Osteoblast (primary cell): ENCODE measurements around the gene LMNTD1. TPM values are rescaled to one million over a fixed set of nuclear protein-coding genes. Genes with fewer than 3 reads are reported as not detected.

Experiments used
- DNase-seq: peaks from one replicate; pipeline ENCODE4 v3.0.0; 2011; ENCODE audit warnings: low spot score, mixed read lengths; ENCODE audit not compliant: insufficient read length; ENCODE audit errors: missing footprints
- H2AFZ ChIP-seq: 2 replicates; pipeline ENCODE4 v1.6.0; 2011; ENCODE audit warnings: mild to moderate bottlenecking, low read length
- H3K27ac ChIP-seq: 2 replicates; pipeline ENCODE4 v1.5.1; 2011; ENCODE audit warnings: mild to moderate bottlenecking, low read depth, low read length, moderate library complexity
- H3K27me3 ChIP-seq: 2 replicates; pipeline ENCODE4 v1.6.0; 2012; ENCODE audit warnings: mild to moderate bottlenecking, control low read depth, inconsistent platforms, low read length, moderate library complexity; ENCODE audit not compliant: insufficient read depth
- H3K36me3 ChIP-seq: 2 replicates; pipeline ENCODE4 v1.5.1; 2011; ENCODE audit warnings: mild to moderate bottlenecking, low read length, control low read depth, moderate library complexity; ENCODE audit not compliant: insufficient read depth
- H3K4me1 ChIP-seq: 2 replicates; pipeline ENCODE4 v1.5.1; 2011; ENCODE audit warnings: mild to moderate bottlenecking, low read length, control low read depth, moderate library complexity; ENCODE audit not compliant: insufficient read depth
- H3K4me2 ChIP-seq: 2 replicates; pipeline ENCODE4 v1.6.0; 2011; ENCODE audit warnings: mild to moderate bottlenecking, low read length; ENCODE audit not compliant: insufficient read depth
- H3K4me3 ChIP-seq: fragments of 200-600 bp; sonication (generic); 3 replicates; pipeline ENCODE4 v1.5.1; 2012; ENCODE audit warnings: mild to moderate bottlenecking, low read length, inconsistent platforms; ENCODE audit not compliant: insufficient read depth
- H3K79me2 ChIP-seq: 2 replicates; pipeline ENCODE4 v1.6.0; 2012; ENCODE audit warnings: mild to moderate bottlenecking, low read length, control low read depth, inconsistent platforms; ENCODE audit not compliant: insufficient read depth
- H3K9me3 ChIP-seq: 2 replicates; pipeline ENCODE4 v1.5.1; 2011; ENCODE audit warnings: low read depth, low read length, control low read depth
- H4K20me1 ChIP-seq: 2 replicates; pipeline ENCODE4 v1.6.0; 2012; ENCODE audit warnings: mild to moderate bottlenecking, low read length, control low read depth; ENCODE audit not compliant: insufficient read depth
- total RNA-seq: library from RNA; depleted of rRNA; stranded (reverse); fragments of >200 nt; gene quantifications from 2 replicates; pipeline ENCODE4 v1.2.3, GENCODE V29; 2012
- TF ChIP-seq, protein P1 (sequence below): IDR thresholded peaks from 2 replicates; pipeline ENCODE4 v1.5.1; 2011; ENCODE audit warnings: mild to moderate bottlenecking, low read depth, low read length, moderate library complexity; ENCODE audit errors: extremely low read depth

Gene LMNTD1
- total RNA-seq, 1 donor: not detected

DNA sequence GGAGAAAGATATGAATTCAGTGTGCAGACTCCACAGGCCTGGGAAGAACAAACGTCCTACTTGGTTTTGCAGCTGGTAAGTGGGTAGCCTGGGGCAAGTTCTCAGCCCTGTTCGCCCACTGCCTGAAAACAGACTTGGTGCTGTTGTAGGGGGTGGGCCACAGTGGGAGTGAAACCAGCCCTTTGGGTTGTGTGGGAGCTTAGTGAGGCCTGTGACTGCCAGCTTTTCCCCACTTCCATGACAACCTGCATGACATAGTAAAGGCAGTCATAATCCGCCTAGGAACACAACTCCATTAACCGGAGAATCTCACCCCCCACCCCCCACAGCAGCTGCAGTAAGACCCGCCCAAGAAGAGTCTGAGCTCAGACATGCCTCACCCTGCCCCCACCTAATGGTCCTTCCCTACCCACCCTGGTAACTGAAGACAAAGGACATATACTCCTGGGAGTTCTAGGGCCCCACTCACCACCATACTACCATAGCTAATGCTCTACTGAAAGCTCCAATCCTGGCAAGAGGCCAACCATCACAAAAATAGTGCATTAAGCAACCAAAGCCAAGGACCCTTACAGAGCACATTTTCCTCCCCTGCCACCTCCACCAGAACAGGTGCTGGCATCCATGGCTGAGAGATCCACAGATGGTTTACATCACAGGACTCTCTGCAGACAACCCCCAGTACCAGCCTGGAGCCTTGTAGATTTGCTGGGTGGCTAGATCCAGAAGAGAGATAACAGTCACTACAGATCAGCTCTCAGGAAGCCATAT, 39.8 kb upstream of the LMNTD1 start:
- no peaks in the 10 kb centered on the region for H3K36me3 ChIP-seq
- no peak overlapping the region for H3K4me2 ChIP-seq
- H2AFZ ChIP-seq: no peak overlapping the region
- DNase-seq: peak; percentile 34
- no peaks in the 10 kb centered on the region for H4K20me1 ChIP-seq
- no peaks in the 10 kb centered on the region for H3K27me3 ChIP-seq
- H3K4me3 ChIP-seq: no peak overlapping the region
- H3K9me3 ChIP-seq: no peaks in the 10 kb centered on the region
- H3K79me2 ChIP-seq: no peaks in the 10 kb centered on the region
- no peak overlapping the region for H3K27ac ChIP-seq
- TF ChIP-seq, protein P1, sequence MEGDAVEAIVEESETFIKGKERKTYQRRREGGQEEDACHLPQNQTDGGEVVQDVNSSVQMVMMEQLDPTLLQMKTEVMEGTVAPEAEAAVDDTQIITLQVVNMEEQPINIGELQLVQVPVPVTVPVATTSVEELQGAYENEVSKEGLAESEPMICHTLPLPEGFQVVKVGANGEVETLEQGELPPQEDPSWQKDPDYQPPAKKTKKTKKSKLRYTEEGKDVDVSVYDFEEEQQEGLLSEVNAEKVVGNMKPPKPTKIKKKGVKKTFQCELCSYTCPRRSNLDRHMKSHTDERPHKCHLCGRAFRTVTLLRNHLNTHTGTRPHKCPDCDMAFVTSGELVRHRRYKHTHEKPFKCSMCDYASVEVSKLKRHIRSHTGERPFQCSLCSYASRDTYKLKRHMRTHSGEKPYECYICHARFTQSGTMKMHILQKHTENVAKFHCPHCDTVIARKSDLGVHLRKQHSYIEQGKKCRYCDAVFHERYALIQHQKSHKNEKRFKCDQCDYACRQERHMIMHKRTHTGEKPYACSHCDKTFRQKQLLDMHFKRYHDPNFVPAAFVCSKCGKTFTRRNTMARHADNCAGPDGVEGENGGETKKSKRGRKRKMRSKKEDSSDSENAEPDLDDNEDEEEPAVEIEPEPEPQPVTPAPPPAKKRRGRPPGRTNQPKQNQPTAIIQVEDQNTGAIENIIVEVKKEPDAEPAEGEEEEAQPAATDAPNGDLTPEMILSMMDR: no peak
- peaks cover 9% of the 10 kb centered on the region for H3K4me1 ChIP-seq

GRCh38 chr12:25591144-25591543, 38.1 kb upstream of the LMNTD1 start:
- Histone ChIP-seq H3K79me2 (no peaks in the 10 kb centered on the region), H3K9me3 (no peaks in the 10 kb centered on the region), H3K4me3 (no peak overlapping the region), H4K20me1 (no peaks in the 10 kb centered on the region), H3K4me2 (no peak overlapping the region), H3K27me3 (no peaks in the 10 kb centered on the region), H2AFZ (no peak overlapping the region), H3K27ac (no peak overlapping the region), H3K4me1 (peaks cover 9% of the 10 kb centered on the region), H3K36me3 (no peaks in the 10 kb centered on the region)
- TF ChIP-seq, protein P1: peak; percentile 16
- no peak for DNase-seq

DNA sequence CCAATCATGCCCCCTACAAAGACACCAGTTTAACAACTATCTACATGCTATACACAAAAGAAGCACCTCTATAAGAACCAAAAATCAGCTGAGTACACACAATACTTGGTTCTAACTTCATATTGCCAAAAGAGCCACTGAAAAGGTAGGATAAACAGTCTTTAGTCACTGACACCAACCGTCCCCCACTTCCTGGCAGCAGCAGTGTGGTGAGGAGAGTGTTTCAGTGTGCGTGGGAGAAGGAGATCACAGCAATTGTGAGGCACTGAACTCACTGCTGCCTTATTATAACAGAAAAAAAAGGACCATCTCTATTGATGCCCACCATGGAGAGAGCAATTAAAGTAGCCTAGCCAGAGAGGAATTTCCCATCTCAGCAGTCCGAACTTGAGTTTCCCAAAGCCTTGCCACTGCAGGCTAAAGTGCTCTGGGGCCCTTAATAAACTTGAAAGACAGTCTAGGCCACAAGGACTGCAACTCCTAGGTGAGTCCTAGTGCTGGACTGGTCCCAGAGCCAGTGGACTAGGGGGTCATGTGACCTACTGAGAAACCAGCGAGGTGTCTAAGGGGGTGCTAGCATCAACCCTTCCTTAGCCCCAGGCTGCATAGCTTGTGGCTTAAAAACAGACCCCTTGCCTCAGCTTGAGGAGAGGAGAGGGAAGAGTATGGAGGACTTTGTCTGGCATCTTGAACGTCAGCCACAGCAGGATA, 37.1 kb upstream of the LMNTD1 start:
- peak overlapping the region; percentile 4 for H3K4me2 ChIP-seq
- no peak overlapping the region for H3K27ac ChIP-seq
- H3K27me3 ChIP-seq: no peaks in the 10 kb centered on the region
- peak overlapping the region; percentile 27 for H2AFZ ChIP-seq
- H3K36me3 ChIP-seq: no peaks in the 10 kb centered on the region
- H3K79me2 ChIP-seq: no peaks in the 10 kb centered on the region
- TF ChIP-seq, protein P1: no peak
- peaks cover 13% of the 10 kb centered on the region for H3K4me1 ChIP-seq
- no peaks in the 10 kb centered on the region for H4K20me1 ChIP-seq
- H3K4me3 ChIP-seq: no peak overlapping the region
- H3K9me3 ChIP-seq: no peaks in the 10 kb centered on the region
- DNase-seq: no peak

GRCh38 chr12:25587346-25587745, 34.3 kb upstream of the LMNTD1 start:
- Histone ChIP-seq H3K9me3 (no peaks in the 10 kb centered on the region), H3K4me1 (peaks cover 13% of the 10 kb centered on the region), H4K20me1 (no peaks in the 10 kb centered on the region), H3K79me2 (no peaks in the 10 kb centered on the region), H2AFZ (no peak overlapping the region), H3K4me2 (no peak overlapping the region), H3K27me3 (no peaks in the 10 kb centered on the region), H3K27ac (no peak overlapping the region), H3K36me3 (no peaks in the 10 kb centered on the region), H3K4me3 (no peak overlapping the region)
- TF ChIP-seq, protein P1: no peak
- DNase-seq: no peak
